Colonic mucosa (tissue), 4 donors: ENCODE measurements around the gene PCED1B. TPM values are rescaled to one million over a fixed set of nuclear protein-coding genes. Genes with fewer than 3 reads are reported as not detected.

Experiments
- DNase-seq: peaks from one replicate; pipeline ENCODE4 v3.0.0-alpha.2; 2020
- H3K27ac ChIP-seq: fragments of 200-600 bp; one replicate; pipeline ENCODE4 v1.8.0; 2021
- H3K27me3 ChIP-seq: fragments of 200-600 bp; one replicate; pipeline ENCODE4 v1.8.0; 2021
- H3K36me3 ChIP-seq: fragments of 200-600 bp; one replicate; pipeline ENCODE4 v1.8.0; 2021
- H3K4me1 ChIP-seq: fragments of 200-600 bp; one replicate; pipeline ENCODE4 v1.8.0; 2021; ENCODE audit warnings: mild to moderate bottlenecking
- H3K4me3 ChIP-seq: fragments of 200-600 bp; one replicate; pipeline ENCODE4 v1.8.0; 2021
- H3K9ac ChIP-seq, 2 donors: one replicate each; pipeline ENCODE4 v1.7.0; 2013; ENCODE audit warnings: control low read depth in 2 of 2, low read depth in 2 of 2, low read length in 2 of 2
- H3K9me3 ChIP-seq: fragments of 200-600 bp; one replicate; pipeline ENCODE4 v1.8.0; 2021
- intact Hi-C: fragments of 100-400 bp; cut with DNase I; formaldehyde crosslinking; loops from one replicate; pipeline ENCODE4 v1.14.1; 2022
- total RNA-seq, 2 donors: library from RNA; stranded (reverse); fragmentation: NEBNext Ultra II Directional in 1 of 2; extraction: Animal tissue kit (Norgen Biotek cat#: 25700) in 1 of 2; gene quantifications; one replicate each; pipeline ENCODE4 v1.2.1, GENCODE V29; 2021
- TF ChIP-seq, protein P1 (sequence below): fragments of 200-600 bp; IDR thresholded peaks from one replicate; pipeline ENCODE4 v1.8.0; 2022; ENCODE audit warnings: antibody characterized with exemption, mild to moderate bottlenecking
- donor health status: healthy.
- donor health status: DM: no; HTN: no; CAD: no.
- donor health status: DM: no; HTN: no; CAD: no.

Gene PCED1B
- total RNA-seq, 2 donors from 2014 or later, result 1.8 to 2.1 TPM

- TF ChIP-seq, protein P1, sequence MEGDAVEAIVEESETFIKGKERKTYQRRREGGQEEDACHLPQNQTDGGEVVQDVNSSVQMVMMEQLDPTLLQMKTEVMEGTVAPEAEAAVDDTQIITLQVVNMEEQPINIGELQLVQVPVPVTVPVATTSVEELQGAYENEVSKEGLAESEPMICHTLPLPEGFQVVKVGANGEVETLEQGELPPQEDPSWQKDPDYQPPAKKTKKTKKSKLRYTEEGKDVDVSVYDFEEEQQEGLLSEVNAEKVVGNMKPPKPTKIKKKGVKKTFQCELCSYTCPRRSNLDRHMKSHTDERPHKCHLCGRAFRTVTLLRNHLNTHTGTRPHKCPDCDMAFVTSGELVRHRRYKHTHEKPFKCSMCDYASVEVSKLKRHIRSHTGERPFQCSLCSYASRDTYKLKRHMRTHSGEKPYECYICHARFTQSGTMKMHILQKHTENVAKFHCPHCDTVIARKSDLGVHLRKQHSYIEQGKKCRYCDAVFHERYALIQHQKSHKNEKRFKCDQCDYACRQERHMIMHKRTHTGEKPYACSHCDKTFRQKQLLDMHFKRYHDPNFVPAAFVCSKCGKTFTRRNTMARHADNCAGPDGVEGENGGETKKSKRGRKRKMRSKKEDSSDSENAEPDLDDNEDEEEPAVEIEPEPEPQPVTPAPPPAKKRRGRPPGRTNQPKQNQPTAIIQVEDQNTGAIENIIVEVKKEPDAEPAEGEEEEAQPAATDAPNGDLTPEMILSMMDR, result no peak
These were observed 18.0 kb downstream of the PCED1B start for GRCh38 chr12:47097276-47097896.

GRCh38 chr12:47098099-47098498 is 18.7 kb downstream of the PCED1B start:
- no peaks in the 10 kb centered on the region for H3K36me3 ChIP-seq
- H3K27me3 ChIP-seq, result no peaks in the 10 kb centered on the region
- TF ChIP-seq, protein P1, result no peak
- no peaks in the 10 kb centered on the region for H3K4me1 ChIP-seq
- H3K9me3 ChIP-seq, result no peaks in the 10 kb centered on the region
- H3K27ac ChIP-seq, result no peak overlapping the region
- no peak for DNase-seq
- intact Hi-C loops, result no loop called here
- no peak overlapping the region for H3K4me3 ChIP-seq
- H3K9ac ChIP-seq, result no peak overlapping the region

More at GRCh38 chr12:47097276-47097896, 18.0 kb downstream of the PCED1B start:
- no peaks in the 10 kb centered on the region for H3K4me1 ChIP-seq
- no peaks in the 10 kb centered on the region for H3K27me3 ChIP-seq
- no peak overlapping the region for H3K27ac ChIP-seq
- intact Hi-C loops, result no loop called here
- no peak overlapping the region for H3K9ac ChIP-seq
- H3K9me3 ChIP-seq, result no peaks in the 10 kb centered on the region
- H3K36me3 ChIP-seq, result no peaks in the 10 kb centered on the region
- DNase-seq, result no peak
- no peak overlapping the region for H3K4me3 ChIP-seq

GRCh38 chr12:47099610-47100009 is 20.2 kb downstream of the PCED1B start:
- no peak for DNase-seq
- Histone ChIP-seq H3K4me1 (no peaks in the 10 kb centered on the region), H3K9me3 (no peaks in the 10 kb centered on the region), H3K9ac (no peak overlapping the region), H3K27ac (no peak overlapping the region), H3K4me3 (no peak overlapping the region), H3K27me3 (no peaks in the 10 kb centered on the region), H3K36me3 (no peaks in the 10 kb centered on the region)
- intact Hi-C loops, result no loop called here
- TF ChIP-seq, protein P1, result no peak

DNA sequence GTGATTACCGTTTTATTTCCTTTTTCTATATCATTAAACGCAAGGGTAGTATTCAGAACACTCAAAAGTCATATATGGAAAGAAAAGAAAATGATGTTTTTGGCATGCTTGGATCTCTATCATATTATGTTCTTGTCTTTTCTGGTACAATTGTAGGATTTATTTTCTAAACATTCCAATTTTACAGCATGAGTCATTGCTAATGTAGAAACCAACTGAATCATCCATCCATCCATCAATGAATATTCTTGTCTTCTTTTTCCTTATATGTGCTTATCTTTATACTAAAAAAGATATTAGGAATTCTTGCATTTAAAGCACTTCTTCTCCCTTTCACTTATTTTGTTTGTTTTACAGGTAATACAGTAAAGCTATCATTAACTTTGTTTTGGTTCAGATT is 20.7 kb downstream of the PCED1B start:
- H3K9ac ChIP-seq, result no peak overlapping the region
- no peak overlapping the region for H3K4me3 ChIP-seq
- intact Hi-C loops, result no loop called here
- H3K9me3 ChIP-seq, result no peaks in the 10 kb centered on the region
- H3K27me3 ChIP-seq, result no peaks in the 10 kb centered on the region
- H3K36me3 ChIP-seq, result no peaks in the 10 kb centered on the region
- no peaks in the 10 kb centered on the region for H3K4me1 ChIP-seq
- TF ChIP-seq, protein P1, result no peak
- no peak for DNase-seq
- no peak overlapping the region for H3K27ac ChIP-seq

DNA sequence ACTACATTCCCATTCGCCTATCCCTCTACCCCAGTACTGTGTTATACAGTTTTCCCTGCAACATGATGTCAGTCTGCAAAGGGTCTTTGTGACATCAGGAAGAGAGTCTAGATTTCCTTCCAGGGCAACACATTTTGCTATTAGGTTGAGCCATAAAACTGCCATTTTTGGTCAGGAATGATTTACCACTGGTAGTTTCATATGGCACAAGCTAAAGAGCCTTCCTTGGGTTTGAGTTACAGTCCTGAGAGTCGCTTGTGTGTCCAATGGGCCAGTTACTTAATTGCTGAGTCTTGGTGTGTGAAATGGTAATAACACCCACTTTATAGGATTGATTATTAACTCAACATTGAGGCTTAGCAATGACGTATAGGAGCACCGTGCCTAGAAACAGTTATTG is 23.0 kb downstream of the PCED1B start:
- Histone ChIP-seq H3K4me3 (no peak overlapping the region), H3K36me3 (no peaks in the 10 kb centered on the region), H3K27ac (no peak overlapping the region), H3K9ac (no peak overlapping the region), H3K9me3 (no peaks in the 10 kb centered on the region), H3K27me3 (no peaks in the 10 kb centered on the region), H3K4me1 (no peaks in the 10 kb centered on the region)
- intact Hi-C loops, result no loop called here
- no peak for DNase-seq
- TF ChIP-seq, protein P1, result no peak
